ENCODE results near the gene POLR2E. TPM values are rescaled to one million over a fixed set of nuclear protein-coding genes. Genes with fewer than 3 reads are reported as not detected.
A peak's percentile ranks its signal among the peaks of the same experiment; 100 is the strongest.

The POLR2E gene
- total and polyA plus RNA-seq, 8 donors, result 24.5 to 361 (median 91.0) TPM

- peaks cover 12 to 35% (median 16%) of the 10 kb centered on the region in 4 donors for H3K36me3 ChIP-seq
- peaks cover 26 to 68% (median 45%) of the 10 kb centered on the region in 4 donors for H3K4me1 ChIP-seq
- DNase-seq, result no peak
- 24 to 34% (median 31%) methylated on average over 24 to 26 of the region's 26 CpGs for WGBS, 5 donors
- H3K4me3 ChIP-seq, result peak overlapping the region; percentile 53 to 72 (median 58)
- intact Hi-C loops (cut with DNase I; ENCODE audit: low total_unique reads), result loop anchor here (10.0 kb wide), 1 partner anchor 53 kb away; the partner anchor contains the start of gene POLR2E
- TF ChIP-seq POLR2A (IDR thresholded peaks at IDR 0.05) (no peak), EP300 (IDR thresholded peaks at IDR 0.05) (no peak), POLR2AphosphoS5 (IDR thresholded peaks at IDR 0.05) (no peak)
- TF ChIP-seq, protein P1, sequence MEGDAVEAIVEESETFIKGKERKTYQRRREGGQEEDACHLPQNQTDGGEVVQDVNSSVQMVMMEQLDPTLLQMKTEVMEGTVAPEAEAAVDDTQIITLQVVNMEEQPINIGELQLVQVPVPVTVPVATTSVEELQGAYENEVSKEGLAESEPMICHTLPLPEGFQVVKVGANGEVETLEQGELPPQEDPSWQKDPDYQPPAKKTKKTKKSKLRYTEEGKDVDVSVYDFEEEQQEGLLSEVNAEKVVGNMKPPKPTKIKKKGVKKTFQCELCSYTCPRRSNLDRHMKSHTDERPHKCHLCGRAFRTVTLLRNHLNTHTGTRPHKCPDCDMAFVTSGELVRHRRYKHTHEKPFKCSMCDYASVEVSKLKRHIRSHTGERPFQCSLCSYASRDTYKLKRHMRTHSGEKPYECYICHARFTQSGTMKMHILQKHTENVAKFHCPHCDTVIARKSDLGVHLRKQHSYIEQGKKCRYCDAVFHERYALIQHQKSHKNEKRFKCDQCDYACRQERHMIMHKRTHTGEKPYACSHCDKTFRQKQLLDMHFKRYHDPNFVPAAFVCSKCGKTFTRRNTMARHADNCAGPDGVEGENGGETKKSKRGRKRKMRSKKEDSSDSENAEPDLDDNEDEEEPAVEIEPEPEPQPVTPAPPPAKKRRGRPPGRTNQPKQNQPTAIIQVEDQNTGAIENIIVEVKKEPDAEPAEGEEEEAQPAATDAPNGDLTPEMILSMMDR (IDR thresholded peaks at IDR 0.05), result no peak
- H3K27me3 ChIP-seq, result peaks cover 0 to 18% (median 0%) of the 10 kb centered on the region in 3 donors
- peak overlapping the region in 2 of 5 donors; percentile 2 to 84 for H3K27ac ChIP-seq
- H3K9me3 ChIP-seq, result no peaks in the 10 kb centered on the region
These were observed 53.8 kb downstream of the POLR2E start for GRCh38 chr19:1041272-1041834.

GRCh38 chr19:1040476-1041271, 54.5 kb downstream of the POLR2E start:
- 1 to 2% (median 1%) methylated on average over 16 to 27 of the region's 27 CpGs for WGBS, 5 donors
- H3K27ac ChIP-seq, result peak overlapping the region; percentile 23 to 84 (median 74)
- no peaks in the 10 kb centered on the region for H3K9me3 ChIP-seq
- TF ChIP-seq EP300 (IDR thresholded peaks at IDR 0.05), result no peak
- no peak for TF ChIP-seq POLR2A (IDR thresholded peaks at IDR 0.05)
- peak in 1 of 3 donors; percentile 40 for TF ChIP-seq POLR2AphosphoS5 (IDR thresholded peaks at IDR 0.05)
- TF ChIP-seq, protein P1 (IDR thresholded peaks at IDR 0.05), result no peak
- intact Hi-C loops (cut with DNase I; ENCODE audit: low total_unique reads), result loop anchor here (10.0 kb wide), 1 partner anchor 54 kb away; the partner anchor contains the start of gene POLR2E
- peaks cover 0 to 18% (median 0%) of the 10 kb centered on the region in 3 donors for H3K27me3 ChIP-seq
- H3K36me3 ChIP-seq, result peaks cover 17 to 36% (median 22%) of the 10 kb centered on the region in 4 donors
- peaks cover 26 to 73% (median 45%) of the 10 kb centered on the region in 4 donors for H3K4me1 ChIP-seq
- peak overlapping the region; percentile 53 to 72 (median 58) for H3K4me3 ChIP-seq
- DNase-seq, result peak; percentile 94 to 96

- intact Hi-C loops (cut with DNase I; ENCODE audit: low total_unique reads), result loop anchor here (10.0 kb wide), 1 partner anchor 55 kb away; the partner anchor contains the start of gene POLR2E
- Histone ChIP-seq H3K27ac (peak within 1 kb of the TSS; percentile 34 to 84 (median 74)), H3K27me3 (peaks cover 0 to 18% (median 0%) of the 10 kb centered on the region in 3 donors), H3K4me3 (peak within 1 kb of the TSS; percentile 53 to 72 (median 58)), H3K9me3 (no peaks in the 10 kb centered on the region), H3K36me3 (peaks cover 17 to 43% (median 30%) of the 10 kb centered on the region in 4 donors), H3K4me1 (peaks cover 26 to 78% (median 45%) of the 10 kb centered on the region in 4 donors)
- TF ChIP-seq EP300 (IDR thresholded peaks at IDR 0.05) (no peak), POLR2AphosphoS5 (IDR thresholded peaks at IDR 0.05) (peak; percentile 80 to 96 (median 91)), POLR2A (IDR thresholded peaks at IDR 0.05) (peak in 2 of 4 donors; percentile 40 to 61)
- TF ChIP-seq, protein P1 (IDR thresholded peaks at IDR 0.05), result no peak
- 1 to 3% (median 2%) methylated on average over 33 to 56 of the region's 56 CpGs for WGBS, 5 donors
- peak; percentile 99 to 100 for DNase-seq
These were observed 55.3 kb downstream of the POLR2E start, which contains the start of gene ABCA7 for GRCh38 chr19:1039646-1040475. Gene ABCA7, plus strand, starts transcription at chr19:1040107. Its CDS starts 1,255 bp downstream, at chr19:1041362.
